ENCODE measurements around the gene ETS1. TPM values are rescaled to one million over a fixed set of nuclear protein-coding genes. Genes with fewer than 3 reads are reported as not detected.

The ETS1 gene
- total RNA-seq, 1 donor from 2014 or later, result 3.0 TPM

DNA sequence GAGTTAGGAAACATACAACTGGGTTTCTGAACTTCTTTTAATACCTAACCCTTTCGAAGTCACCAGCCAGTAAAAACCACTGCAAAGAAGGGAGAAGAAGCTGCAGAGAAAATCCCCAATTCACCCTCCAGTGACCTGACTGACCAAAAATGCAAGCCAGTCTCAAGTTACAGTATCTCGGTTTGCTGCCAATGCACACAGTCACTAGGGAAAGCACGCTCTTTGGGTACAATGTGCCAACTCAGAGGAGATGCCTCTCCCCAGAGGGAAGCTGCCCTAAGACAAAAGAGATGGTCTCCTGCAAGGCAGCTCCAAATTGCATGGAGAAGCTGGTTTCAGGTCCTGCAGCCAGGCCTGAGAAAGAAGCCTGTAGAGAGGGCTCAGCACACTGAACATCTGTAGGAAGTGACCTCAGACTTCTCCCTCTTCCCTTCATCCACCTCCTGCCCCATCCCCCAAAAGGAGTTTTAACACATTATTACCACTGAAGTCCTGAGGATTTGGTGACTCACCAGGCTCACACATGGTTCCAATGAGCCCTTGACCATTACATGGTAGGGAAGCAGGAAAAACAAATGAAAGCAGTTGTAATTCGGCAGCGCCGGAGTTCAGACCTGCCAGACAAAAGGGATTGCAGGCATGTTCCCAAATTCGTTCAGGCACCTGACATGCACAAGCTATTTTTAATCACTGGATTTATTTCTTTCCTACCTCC, 90.1 kb downstream of the ETS1 start:
- Mint-ChIP-seq H3K9me3 (ENCODE audit: low read depth) (no peaks in the 10 kb centered on the region), H3K27ac (no peak overlapping the region), H3K36me3 (ENCODE audit: insufficient read depth) (no peaks in the 10 kb centered on the region), H3K27me3 (peaks cover 49% of the 10 kb centered on the region), H3K4me3 (ENCODE audit: low read depth) (no peak overlapping the region), H3K4me1 (ENCODE audit: low read depth) (peaks cover 2% of the 10 kb centered on the region)
- TF ChIP-seq, protein P1, sequence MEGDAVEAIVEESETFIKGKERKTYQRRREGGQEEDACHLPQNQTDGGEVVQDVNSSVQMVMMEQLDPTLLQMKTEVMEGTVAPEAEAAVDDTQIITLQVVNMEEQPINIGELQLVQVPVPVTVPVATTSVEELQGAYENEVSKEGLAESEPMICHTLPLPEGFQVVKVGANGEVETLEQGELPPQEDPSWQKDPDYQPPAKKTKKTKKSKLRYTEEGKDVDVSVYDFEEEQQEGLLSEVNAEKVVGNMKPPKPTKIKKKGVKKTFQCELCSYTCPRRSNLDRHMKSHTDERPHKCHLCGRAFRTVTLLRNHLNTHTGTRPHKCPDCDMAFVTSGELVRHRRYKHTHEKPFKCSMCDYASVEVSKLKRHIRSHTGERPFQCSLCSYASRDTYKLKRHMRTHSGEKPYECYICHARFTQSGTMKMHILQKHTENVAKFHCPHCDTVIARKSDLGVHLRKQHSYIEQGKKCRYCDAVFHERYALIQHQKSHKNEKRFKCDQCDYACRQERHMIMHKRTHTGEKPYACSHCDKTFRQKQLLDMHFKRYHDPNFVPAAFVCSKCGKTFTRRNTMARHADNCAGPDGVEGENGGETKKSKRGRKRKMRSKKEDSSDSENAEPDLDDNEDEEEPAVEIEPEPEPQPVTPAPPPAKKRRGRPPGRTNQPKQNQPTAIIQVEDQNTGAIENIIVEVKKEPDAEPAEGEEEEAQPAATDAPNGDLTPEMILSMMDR (IDR thresholded peaks at IDR 0.05; ENCODE audit: unreplicated experiment), result no peak
- no peak for DNase-seq (ENCODE audit: low spot score, unreplicated experiment)

GRCh38 chr11:128496692-128497060, 90.7 kb downstream of the ETS1 start:
- H3K4me3 Mint-ChIP-seq (ENCODE audit: low read depth), result no peak overlapping the region
- H3K9me3 Mint-ChIP-seq (ENCODE audit: low read depth), result no peaks in the 10 kb centered on the region
- no peak overlapping the region for H3K27ac Mint-ChIP-seq
- no peak for DNase-seq (ENCODE audit: low spot score, unreplicated experiment)
- TF ChIP-seq, protein P1 (IDR thresholded peaks at IDR 0.05; ENCODE audit: unreplicated experiment), result no peak
- peaks cover 44% of the 10 kb centered on the region for H3K27me3 Mint-ChIP-seq
- H3K36me3 Mint-ChIP-seq (ENCODE audit: insufficient read depth), result no peaks in the 10 kb centered on the region
- no peaks in the 10 kb centered on the region for H3K4me1 Mint-ChIP-seq (ENCODE audit: low read depth)

GRCh38 chr11:128496249-128496648, 91.1 kb downstream of the ETS1 start:
- TF ChIP-seq, protein P1 (IDR thresholded peaks at IDR 0.05; ENCODE audit: unreplicated experiment), result no peak
- Mint-ChIP-seq H3K4me3 (ENCODE audit: low read depth) (no peak overlapping the region), H3K27ac (no peak overlapping the region), H3K27me3 (peaks cover 42% of the 10 kb centered on the region), H3K4me1 (ENCODE audit: low read depth) (no peaks in the 10 kb centered on the region), H3K36me3 (ENCODE audit: insufficient read depth) (no peaks in the 10 kb centered on the region), H3K9me3 (ENCODE audit: low read depth) (no peaks in the 10 kb centered on the region)
- DNase-seq (ENCODE audit: low spot score, unreplicated experiment), result no peak

DNA sequence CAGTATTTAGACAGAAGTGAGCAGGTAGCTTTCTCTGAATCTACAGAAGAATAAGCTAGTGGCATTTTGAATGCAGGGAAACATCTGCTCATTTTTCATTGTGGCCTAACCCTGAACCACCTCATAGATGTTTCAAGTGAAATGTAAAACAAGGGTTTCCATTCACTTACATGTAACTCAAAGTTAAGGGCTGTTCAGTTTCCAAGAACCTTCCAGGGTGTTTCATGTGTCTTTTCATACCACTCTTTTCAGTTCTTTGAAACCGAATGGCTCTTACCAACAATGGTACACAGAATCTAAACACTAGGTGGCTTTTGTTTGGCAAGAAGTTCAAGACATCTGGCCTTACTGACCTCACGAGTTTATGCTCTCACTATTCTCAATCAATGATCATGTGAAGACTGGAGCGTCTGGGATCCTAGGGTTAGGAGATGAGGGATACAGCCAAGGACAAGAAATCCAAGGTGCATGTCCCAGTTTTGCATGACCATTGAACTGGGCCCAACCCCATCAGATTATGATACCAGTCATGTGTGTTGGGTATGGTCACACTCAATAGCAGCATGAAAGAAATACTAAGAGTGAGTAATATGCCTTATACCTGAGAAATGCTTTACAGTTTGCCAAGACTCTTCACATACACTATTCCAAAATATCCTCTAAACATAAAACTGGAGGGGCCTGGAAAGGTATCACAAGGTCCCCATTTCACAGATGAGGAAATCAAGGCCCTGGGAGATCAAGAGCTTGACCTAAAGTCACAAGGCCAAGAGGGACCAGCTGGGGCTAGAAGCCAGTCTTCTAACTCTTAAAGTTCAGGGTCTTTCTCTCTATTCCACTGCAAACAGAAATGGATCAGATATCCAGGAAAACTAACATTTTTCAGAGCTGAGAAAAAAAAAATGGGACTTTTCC, 92.7 kb downstream of the ETS1 start:
- Mint-ChIP-seq H3K36me3 (ENCODE audit: insufficient read depth) (no peaks in the 10 kb centered on the region), H3K4me3 (ENCODE audit: low read depth) (no peak overlapping the region), H3K9me3 (ENCODE audit: low read depth) (no peaks in the 10 kb centered on the region), H3K27ac (no peak overlapping the region), H3K4me1 (ENCODE audit: low read depth) (no peaks in the 10 kb centered on the region), H3K27me3 (peaks cover 34% of the 10 kb centered on the region)
- DNase-seq (ENCODE audit: low spot score, unreplicated experiment), result no peak
- TF ChIP-seq, protein P1 (IDR thresholded peaks at IDR 0.05; ENCODE audit: unreplicated experiment), result no peak

GRCh38 chr11:128493570-128493965, 93.8 kb downstream of the ETS1 start:
- no peak overlapping the region for H3K27ac Mint-ChIP-seq
- no peaks in the 10 kb centered on the region for H3K36me3 Mint-ChIP-seq (ENCODE audit: insufficient read depth)
- DNase-seq (ENCODE audit: low spot score, unreplicated experiment), result no peak
- H3K9me3 Mint-ChIP-seq (ENCODE audit: low read depth), result no peaks in the 10 kb centered on the region
- no peaks in the 10 kb centered on the region for H3K4me1 Mint-ChIP-seq (ENCODE audit: low read depth)
- H3K27me3 Mint-ChIP-seq, result peaks cover 33% of the 10 kb centered on the region
- no peak overlapping the region for H3K4me3 Mint-ChIP-seq (ENCODE audit: low read depth)
- TF ChIP-seq, protein P1 (IDR thresholded peaks at IDR 0.05; ENCODE audit: unreplicated experiment), result no peak
